ENCODE results near the gene ATE1.

ATE1 gene

GRCh38 chr10:121848082-121848481 lies 79.7 kb downstream of the ATE1 start:
- TF ChIP-seq CTCF (IDR thresholded peaks at IDR 0.05; ENCODE audit: low read depth, low read length), result no peak
- no peak for DNase-seq
- peaks cover 6% of the 10 kb centered on the region for H3K36me3 ChIP-seq
- H3K9me3 ChIP-seq (ENCODE audit: severe bottlenecking), result no peaks in the 10 kb centered on the region
- H3K27ac ChIP-seq, result no peak overlapping the region
- H3K4me3 ChIP-seq (ENCODE audit: low read depth, low read length), result no peak overlapping the region
- no peaks in the 10 kb centered on the region for H3K27me3 ChIP-seq (ENCODE audit: insufficient read depth, low read depth, severe bottlenecking)

- Histone ChIP-seq H3K4me3 (ENCODE audit: low read depth, low read length) (no peak overlapping the region), H3K27me3 (ENCODE audit: insufficient read depth, low read depth, severe bottlenecking) (no peaks in the 10 kb centered on the region), H3K27ac (no peak overlapping the region), H3K9me3 (ENCODE audit: severe bottlenecking) (no peaks in the 10 kb centered on the region), H3K36me3 (peaks cover 6% of the 10 kb centered on the region)
- TF ChIP-seq CTCF (IDR thresholded peaks at IDR 0.05; ENCODE audit: low read depth, low read length), result no peak
- no peak for DNase-seq
Measured at GRCh38 chr10:121846555-121846954, 81.3 kb downstream of the ATE1 start.

GRCh38 chr10:121845044-121845784 lies 82.6 kb downstream of the ATE1 start:
- H3K9me3 ChIP-seq (ENCODE audit: severe bottlenecking), result no peaks in the 10 kb centered on the region
- TF ChIP-seq CTCF (IDR thresholded peaks at IDR 0.05; ENCODE audit: low read depth, low read length), result no peak
- H3K36me3 ChIP-seq, result peaks cover 6% of the 10 kb centered on the region
- no peak for DNase-seq
- no peak overlapping the region for H3K4me3 ChIP-seq (ENCODE audit: low read depth, low read length)
- no peaks in the 10 kb centered on the region for H3K27me3 ChIP-seq (ENCODE audit: insufficient read depth, low read depth, severe bottlenecking)
- H3K27ac ChIP-seq, result no peak overlapping the region

GRCh38 chr10:121844537-121844936 lies 83.3 kb downstream of the ATE1 start:
- TF ChIP-seq CTCF (IDR thresholded peaks at IDR 0.05; ENCODE audit: low read depth, low read length), result no peak
- Histone ChIP-seq H3K4me3 (ENCODE audit: low read depth, low read length) (no peak overlapping the region), H3K27ac (no peak overlapping the region), H3K9me3 (ENCODE audit: severe bottlenecking) (no peaks in the 10 kb centered on the region), H3K36me3 (peaks cover 6% of the 10 kb centered on the region), H3K27me3 (ENCODE audit: insufficient read depth, low read depth, severe bottlenecking) (no peaks in the 10 kb centered on the region)
- DNase-seq, result no peak

GRCh38 chr10:121843379-121843778 lies 84.5 kb downstream of the ATE1 start:
- Histone ChIP-seq H3K27me3 (ENCODE audit: insufficient read depth, low read depth, severe bottlenecking) (no peaks in the 10 kb centered on the region), H3K27ac (no peak overlapping the region), H3K36me3 (peaks cover 6% of the 10 kb centered on the region), H3K9me3 (ENCODE audit: severe bottlenecking) (no peaks in the 10 kb centered on the region), H3K4me3 (ENCODE audit: low read depth, low read length) (no peak overlapping the region)
- TF ChIP-seq CTCF (IDR thresholded peaks at IDR 0.05; ENCODE audit: low read depth, low read length), result no peak
- DNase-seq, result no peak

GRCh38 chr10:121841862-121842261 lies 86.0 kb downstream of the ATE1 start:
- H3K36me3 ChIP-seq, result no peaks in the 10 kb centered on the region; the same call in 1 of the 2 replicates
- H3K9me3 ChIP-seq (ENCODE audit: severe bottlenecking), result no peaks in the 10 kb centered on the region
- no peak overlapping the region for H3K4me3 ChIP-seq (ENCODE audit: low read depth, low read length)
- H3K27me3 ChIP-seq (ENCODE audit: insufficient read depth, low read depth, severe bottlenecking), result no peaks in the 10 kb centered on the region
- no peak for TF ChIP-seq CTCF (IDR thresholded peaks at IDR 0.05; ENCODE audit: low read depth, low read length)
- H3K27ac ChIP-seq, result no peak overlapping the region
- no peak for DNase-seq
